HG03095 (cell line): Measurements from ENCODE around the gene KCNAB1.
"Not testable (repeated sequence)": the region's sequence is repeated elsewhere in the genome, so short reads cannot be mapped to it uniquely, and the experiment has no call there.

ENCODE experiments used
- ATAC-seq: cut with Tn5 transposase; IDR thresholded peaks from one replicate; pipeline ENCODE4 v1.9.1; 2021; ENCODE audit warnings: moderate library complexity; ENCODE audit not compliant: unreplicated experiment

The KCNAB1 gene

DNA sequence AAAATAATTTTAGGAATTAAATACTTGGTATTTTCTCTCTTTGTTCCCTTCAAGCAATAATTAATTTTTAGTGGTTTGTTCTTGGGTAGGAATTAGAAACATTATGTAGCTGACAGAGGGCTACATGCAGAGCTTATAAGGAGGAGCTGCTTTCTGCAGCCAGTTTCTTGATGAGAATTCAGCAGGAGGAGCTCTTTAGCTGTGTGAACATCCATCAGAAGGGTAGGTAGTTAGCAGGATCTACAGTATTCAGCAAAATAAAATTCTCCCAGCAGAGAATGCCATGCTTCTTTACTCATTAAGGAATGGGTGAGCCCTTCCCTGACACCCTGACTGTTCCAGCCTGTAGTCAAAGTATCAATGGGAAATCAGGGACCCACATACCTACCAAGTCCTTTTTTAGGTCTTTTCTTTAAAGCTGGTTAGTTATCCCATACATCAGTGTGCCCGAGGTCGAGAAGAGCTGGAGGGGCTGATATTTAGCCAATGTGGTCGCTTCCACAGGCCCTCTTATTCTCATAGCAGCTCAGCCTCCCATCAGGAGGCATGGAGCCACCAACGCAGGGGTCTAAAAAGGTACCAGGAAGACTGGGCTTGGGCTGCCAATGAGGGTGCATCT is 54.0 kb downstream of the KCNAB1 start:
- no peak for ATAC-seq

DNA sequence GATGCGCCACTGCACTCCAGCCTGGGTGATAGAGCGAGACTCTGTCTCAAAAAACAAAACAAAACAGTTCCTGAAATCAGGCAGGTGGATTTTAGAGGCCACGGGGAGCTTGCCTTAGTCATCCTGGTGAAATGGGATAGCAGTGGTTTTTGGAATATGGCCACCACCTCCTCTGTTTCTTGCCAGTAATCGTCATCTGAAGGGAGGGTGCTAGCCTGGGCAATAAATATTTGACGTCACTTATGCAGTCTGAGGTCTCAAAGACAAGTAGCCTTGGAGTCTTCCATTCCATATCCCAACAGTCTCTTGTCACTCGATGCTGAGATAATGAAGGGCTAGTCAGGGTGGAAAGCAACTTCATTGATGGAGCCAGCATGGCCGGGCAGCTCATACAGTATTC is 55.2 kb downstream of the KCNAB1 start:
- no peak for ATAC-seq

DNA sequence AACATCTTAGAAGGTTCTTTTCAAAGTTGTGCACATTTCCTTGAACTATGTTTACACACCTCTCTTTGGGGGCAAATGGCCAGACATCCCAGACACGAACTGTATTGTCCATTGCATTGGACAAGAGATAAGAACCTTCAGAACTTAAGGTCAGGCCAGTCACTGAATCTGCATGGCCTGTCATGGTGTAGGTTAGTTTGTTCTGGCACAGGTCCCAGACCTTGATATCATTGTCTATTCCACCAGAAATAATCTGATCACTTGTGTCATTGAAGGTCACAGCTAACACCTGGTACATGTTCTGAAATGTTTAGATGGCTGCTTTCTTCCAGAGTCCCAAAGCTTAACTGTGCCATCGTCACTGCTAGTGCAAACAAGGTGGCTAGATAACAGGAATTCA is 55.7 kb downstream of the KCNAB1 start:
- no peak for ATAC-seq

DNA sequence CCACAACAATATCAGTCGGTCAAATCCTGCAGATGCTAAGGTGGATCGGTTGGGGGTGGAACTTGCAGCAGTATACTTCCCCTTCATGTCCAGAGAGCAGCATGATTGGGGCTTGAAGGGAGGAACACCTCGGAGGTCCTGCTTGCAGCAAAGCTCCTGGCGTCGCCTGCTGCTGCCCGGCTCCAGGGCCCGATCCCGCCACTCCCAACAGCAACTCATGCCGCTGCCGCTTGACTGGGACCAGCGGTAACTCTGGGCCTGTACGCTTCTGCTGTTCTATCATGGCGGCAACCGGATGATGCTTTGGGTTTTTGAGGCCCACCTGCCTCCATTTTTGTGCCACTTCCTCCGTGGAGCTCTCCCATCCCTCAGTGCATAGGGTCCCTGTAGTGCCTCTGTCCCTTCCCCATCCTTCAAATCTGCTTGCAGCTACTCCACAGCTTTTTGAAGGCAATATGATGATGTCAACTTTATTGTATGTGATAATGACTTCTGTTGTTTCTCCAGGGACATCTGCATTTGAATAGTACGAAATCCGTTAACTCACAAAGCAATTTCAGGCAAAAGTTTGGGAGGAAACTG is 56.3 kb downstream of the KCNAB1 start:
- ATAC-seq, result no peak

DNA sequence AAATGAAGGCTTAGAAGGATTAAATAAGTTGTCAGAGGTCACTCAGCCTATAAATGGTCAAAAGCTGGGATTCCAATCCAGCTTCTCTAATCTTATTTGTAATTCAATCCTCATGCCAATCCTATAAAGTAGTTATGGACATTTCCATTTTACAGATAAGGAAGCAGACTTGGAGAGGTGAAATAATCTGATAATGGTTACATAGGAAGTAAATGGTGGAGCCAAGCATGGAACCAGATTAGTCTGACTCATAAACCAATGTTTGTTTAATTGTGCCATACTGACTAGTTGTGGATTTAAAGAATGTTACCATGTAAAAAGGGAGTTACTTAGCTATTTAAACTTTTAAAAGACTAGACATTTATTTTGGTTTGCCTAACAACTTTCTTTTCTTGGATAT is 59.7 kb downstream of the KCNAB1 start:
- no peak for ATAC-seq

DNA sequence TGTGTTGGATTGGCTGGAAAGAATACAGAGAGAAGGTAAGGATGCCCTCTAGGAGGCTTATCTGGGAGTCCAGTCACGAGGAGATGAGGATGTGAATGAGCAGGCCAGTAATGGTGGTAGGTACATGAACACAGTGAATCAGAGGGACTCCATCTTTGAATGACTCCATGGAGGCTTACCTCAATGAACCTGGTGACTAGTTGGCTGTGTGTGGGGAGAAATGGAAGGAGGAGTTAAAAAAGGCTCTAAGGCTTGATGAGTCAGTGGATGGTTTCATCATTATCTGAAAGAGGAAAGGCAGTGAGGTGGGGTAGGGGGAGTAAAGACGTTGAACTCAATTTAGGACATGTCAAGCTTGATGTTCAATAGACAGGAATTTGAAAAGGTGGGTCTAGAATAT is 61.1 kb downstream of the KCNAB1 start:
- no peak for ATAC-seq

DNA sequence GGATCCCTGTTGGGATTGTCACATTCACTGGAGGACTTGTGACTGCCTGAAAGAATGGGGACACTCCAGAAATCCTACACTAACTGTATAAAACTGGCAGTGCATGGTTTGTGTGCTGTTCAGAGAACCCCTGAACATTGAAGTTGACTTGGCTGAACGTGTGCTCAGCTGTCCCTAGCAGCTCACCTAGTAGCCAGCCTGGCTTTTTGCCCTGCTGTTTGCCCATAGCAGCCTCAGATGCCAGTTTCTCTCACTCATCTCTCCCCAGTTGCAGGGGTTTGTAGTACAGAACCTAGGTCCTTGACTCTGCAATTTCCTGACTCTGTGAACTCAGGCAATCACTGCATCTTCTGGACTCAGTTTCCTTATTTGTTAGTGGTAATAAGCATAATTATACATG is 63.0 kb downstream of the KCNAB1 start:
- no peak for ATAC-seq

DNA sequence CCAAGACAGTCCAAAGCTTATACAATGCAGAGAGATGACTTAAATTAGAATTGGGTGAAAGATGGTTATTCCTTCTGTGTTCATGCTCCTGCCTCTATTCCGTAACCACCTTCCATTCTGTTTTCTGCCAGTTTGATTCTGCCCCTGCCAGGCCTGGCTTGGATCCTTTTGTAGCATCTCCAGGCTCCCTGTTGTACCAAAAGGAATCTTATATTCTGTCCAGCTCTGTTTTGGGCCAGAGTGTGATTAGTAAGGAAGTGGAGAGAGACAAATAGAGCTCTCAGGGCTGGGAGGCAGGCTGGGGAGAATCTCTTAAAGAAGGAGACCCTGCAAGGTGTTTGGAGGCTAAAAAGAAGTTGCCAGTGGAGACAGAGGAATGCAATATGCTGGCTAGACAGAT is 63.8 kb downstream of the KCNAB1 start:
- no peak for ATAC-seq

DNA sequence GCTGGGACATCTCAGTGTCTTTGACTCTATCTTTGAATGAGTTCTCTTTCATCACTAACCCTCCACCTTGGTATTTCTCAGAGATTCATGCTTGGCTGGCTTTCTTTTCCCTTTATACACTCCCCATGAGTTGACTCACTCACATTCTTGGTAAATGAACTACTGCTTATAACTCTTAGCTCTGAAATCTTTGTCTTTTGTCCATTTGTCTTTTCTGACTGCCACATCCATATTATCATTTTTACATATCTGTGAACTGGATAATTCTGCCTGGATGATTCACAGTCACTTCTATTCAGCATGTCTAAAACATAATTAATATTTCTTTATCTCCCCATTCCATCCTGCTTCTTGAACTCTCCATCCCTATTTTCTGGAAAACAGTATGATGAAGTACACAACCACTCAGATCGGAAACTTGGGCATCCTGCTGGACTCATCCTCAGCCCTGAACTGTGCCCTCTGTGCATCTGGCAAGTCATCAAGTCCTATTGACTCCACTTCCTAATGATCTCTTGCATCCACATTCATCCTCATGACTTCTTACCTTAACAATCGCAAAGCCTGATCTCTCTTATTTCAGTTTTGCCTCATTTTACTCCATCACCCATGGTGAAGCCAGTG is 66.9 kb downstream of the KCNAB1 start:
- no peak for ATAC-seq

DNA sequence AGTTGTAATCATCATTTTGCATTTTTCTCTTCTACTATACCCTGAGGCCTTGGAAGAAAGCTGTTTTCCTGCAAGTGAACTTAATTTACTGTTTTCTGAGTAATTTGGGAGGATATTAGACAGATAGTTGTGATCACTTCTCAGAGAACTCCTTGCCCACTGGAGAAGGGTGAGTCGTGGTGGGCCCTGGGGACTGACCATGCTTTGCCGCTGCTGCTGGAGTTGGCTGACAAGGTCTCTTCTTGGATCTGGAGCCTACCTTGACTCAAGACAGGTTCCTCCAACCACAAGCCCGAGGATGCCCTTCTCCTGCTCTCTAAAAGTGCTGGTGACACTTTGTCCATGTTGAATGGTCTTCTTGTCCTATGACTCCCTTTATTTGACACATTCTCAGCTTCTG is 68.4 kb downstream of the KCNAB1 start:
- no peak for ATAC-seq

DNA sequence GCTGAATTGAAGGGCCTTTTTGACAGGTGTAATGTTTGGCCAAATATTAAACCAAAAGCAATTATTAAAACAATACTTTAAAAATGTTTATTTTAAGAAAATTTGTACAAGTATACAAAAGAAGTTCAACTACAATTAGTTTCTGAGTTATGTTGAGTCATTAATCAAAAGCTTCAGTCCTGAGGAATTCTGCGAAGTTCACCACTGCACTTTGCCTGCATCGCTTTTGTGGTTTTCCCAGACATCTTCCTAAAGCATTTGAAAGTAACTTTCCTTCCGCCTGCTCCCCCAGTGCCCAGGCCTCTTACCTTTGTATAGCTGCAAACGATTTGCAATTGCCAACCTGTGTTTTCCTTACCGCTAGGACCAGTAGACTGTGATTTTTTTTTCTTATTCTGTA is 69.5 kb downstream of the KCNAB1 start:
- ATAC-seq, result no peak

DNA sequence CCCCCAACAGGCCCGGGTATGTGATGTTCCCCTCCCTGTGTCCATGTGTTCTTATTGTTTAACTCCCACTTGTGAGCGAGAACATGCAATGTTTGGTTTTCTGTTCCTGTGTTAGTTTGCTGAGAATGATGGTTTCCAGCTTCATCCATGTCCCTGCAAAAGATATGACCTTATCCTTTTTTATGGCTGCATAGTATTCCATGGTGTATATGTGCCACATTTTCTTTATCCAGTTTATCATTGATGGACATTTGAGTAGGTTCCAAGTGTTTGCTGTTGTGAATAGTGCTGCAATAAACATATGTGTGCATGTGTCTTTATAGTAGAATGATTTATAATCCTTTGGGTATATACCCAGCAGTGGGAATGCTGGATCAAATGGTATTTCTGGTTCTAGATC is 74.6 kb downstream of the KCNAB1 start:
- ATAC-seq, result not testable (repeated sequence)

DNA sequence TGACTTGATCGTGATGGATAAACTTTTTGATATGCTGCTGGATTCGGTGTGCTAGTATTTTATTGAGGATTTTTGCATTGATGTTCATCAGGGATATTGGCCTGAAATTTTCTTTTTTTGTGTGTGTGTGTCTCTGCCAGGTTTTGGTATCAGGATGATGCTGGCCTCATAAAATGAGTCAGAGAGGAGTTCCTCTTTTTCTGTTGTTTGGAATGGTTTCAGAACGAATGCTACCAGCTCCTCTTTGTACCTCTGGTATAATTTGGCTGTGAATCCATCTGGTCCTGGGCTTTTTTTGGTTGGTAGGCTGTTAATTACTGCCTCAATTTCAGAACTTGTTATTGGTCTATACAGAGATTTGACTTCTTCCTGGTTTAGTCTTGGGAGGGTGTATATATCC is 76.8 kb downstream of the KCNAB1 start:
- ATAC-seq, result not testable (repeated sequence)

DNA sequence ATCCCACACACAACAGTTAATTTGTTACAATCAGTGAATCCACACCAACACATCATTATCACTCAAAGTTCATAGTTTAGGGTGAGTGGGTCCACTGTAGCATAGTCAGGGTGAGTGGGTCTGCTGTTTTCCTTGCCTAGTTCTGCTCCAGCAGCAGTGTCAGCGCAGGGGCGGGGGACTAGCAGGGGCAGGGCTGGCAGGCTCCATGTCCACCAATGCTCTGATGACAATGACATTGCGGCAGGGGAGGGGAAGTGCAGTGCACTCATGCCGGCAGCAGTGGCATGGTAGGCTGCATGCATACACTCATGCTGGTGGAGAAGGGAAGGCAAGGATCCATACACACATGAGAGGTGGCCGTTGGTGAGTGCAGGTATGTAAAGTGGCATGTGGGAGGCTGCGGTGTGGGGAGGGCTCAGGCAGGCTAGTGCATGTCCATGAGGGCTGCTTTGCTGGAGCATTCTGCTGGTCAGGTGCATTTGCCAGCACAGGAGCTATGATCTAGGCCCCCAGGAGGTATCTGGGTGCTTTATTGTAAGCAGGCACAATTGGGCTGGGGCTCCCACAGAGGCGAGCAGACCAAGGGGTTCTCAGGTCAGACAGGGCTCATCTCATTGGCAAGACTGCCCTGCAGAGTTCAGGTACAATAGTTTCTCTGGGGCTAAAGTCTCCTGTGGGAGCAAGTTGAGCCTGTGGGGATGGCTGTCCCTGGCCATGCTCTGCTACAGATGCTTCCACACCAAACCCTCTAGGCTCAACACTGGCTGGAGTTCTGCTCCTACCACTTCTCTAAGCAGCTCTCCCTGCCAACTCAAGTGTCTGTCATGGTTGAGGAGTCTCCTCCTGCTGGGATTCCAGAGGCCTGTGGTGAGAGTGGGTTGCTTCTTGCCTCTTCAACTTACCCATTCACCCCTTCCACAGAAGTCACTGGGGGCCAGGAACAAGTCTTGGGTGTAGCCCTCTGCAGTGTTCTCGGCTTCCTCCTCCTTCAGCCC is 81.3 kb downstream of the KCNAB1 start:
- ATAC-seq, result no peak

DNA sequence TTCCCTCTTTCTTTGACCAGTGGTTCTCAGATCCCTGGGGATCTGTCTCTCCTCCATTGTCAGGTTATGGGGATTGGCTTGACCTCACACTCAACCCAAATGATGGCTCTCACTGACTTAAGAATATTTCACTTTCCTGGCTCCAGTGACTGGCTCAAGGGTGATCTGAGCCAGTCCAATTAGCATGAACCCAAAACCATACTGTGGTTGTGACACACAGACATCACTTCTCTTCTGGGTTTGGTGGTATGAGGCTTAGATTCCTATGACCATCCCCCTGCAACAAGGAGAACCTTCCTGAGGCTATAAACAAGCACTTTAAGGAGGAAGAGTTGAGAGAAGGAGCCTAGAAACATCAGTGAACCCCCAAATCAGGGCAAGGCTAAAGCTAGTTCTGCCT is 85.8 kb downstream of the KCNAB1 start:
- no peak for ATAC-seq

DNA sequence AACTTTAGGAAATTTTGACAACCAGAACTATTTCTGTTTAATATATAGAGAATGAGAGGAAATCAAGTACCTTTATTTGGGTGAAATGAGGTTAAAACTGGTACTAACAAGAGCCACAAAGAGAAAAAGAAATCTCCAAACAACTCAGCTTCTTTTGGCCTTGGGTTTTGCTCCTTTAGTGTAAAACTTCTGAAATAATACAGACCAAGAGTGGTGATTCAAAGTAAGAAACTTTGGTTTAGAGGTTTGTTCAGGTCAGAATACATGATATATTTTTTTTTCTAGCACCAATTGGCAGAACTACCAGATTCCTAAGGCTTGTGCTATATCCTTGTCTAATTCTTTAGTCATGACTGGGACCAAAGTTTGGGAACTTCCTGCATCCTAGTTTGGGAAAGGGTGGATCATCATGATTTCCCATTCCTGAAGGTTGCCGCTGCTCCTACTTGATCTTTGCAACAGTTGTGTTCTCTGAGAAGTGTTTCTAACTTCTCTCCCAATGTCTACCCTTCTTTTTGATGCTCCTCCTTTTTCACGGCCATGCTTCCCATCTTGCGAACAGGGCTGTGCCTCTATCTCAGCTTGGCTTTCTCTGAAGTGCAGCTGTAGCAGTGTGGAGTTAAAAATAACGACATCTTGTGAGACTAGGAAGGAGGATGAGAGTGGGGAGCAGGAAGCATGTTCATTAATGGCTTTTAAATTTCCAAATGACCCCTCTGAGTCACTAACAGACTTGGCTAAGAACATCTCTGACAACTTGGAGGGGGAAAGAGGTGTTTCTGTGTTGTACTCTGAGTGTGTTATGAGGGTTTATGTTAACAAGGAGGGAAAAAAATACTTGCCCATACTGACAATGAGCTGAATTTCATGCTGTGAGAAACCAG is 87.7 kb downstream of the KCNAB1 start:
- ATAC-seq, result no peak

DNA sequence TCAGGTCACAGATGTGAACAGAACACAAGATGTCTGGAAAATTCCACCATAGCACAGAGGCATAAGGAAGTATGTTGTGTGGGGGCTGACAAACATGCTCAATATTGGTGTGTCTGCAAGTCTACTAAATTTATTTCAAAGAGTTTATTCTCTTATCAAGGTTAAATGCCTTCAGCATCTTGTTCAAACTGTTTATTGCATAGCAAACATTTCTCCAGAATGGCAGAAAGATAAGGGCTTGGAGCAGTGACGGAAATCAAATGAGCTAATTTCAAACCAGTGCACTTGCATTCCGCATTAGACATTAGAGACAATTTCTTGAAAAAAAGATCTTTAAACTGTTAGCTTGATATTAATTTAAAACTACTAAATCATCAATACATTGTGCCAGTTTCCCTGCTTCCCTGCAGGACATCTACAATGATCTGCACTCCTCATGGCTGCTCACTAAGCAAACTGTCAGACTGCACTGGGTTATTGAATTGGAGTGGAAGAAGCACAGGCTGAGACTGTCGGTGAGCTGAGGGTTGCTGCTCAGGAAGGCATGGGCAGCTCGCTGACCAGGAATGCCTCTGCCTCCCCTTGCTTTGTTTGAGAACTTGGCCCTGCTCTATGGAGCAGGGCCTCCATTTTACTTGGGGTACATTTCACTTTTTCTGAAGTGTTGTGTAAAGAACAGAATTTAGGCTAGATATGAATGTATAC is 89.4 kb downstream of the KCNAB1 start:
- no peak for ATAC-seq

DNA sequence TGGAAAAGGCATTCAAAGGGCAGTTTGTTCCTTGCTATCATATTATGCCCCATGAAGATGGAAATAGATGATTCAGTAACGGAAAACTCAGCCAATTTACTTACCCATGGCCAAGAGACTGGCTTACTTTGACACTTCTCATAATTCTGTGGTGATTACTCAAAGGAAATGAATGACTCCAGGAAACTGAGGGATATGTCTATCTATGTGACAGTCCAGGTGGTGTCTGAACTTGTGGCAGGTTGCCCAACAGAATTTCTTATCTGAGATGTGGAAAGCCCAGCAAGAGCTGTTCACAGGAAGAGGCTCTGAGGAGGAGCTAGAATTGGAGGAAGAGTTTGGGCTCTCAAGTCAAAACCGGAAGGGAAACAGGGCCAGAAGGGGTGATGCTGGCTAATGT is 91.2 kb downstream of the KCNAB1 start:
- no peak for ATAC-seq

DNA sequence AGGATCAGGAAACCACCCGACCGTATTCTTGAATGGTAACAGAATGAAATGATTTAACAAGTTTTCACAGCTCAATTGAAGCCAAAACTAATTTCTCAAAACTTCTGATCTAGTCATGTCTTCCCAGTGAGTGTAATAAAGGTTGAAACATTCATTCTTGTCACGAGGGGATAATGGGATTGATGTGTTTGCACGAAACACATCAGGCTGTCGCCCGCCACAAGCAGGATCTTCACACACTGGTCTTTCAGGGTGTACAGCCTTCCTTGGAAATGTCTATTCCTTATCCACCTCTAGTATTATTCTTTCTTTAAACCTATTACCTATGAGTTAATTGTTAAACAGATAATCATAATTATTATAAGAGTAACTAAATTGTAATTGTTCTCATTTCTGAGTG is 94.3 kb downstream of the KCNAB1 start:
- ATAC-seq, result no peak

DNA sequence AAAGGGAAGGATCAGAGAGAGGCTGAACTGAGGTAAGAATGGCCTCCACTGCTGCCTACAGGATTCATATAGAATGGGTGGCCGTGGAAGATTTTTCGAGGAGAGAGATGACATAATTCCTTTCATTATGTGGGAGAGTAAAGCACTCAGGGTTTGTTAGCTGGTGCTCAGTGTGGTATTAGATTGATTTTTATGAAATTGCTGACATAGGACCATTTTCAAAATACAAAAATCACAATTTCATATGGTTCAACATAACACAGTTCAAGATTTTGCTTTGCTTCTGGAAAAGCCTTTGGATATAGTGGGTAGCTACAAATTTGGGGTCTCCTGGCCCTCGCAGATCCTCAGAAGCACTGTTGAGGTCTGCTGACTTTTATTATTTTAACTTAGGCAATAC is 95.4 kb downstream of the KCNAB1 start:
- ATAC-seq, result no peak
